GM19452 (cell line): ENCODE measurements around the gene MTR.

ENCODE experiments used
- ATAC-seq: cut with Tn5 transposase; IDR thresholded peaks from one replicate; pipeline ENCODE4 v1.9.1; 2021; ENCODE audit not compliant: unreplicated experiment

The MTR gene

GRCh38 chr1:236948996-236949395 is 153.9 kb downstream of the MTR start:
- ATAC-seq = no peak

- no peak for ATAC-seq
These were observed 155.3 kb downstream of the MTR start for GRCh38 chr1:236950365-236950764.

GRCh38 chr1:236951672-236952071 is 156.6 kb downstream of the MTR start:
- no peak for ATAC-seq

GRCh38 chr1:236952246-236953003 is 157.3 kb downstream of the MTR start:
- ATAC-seq = no peak

- no peak for ATAC-seq
These were observed 158.1 kb downstream of the MTR start for GRCh38 chr1:236953151-236953700.
